GM12892 (cell line): ENCODE measurements around the gene GID8.

Experiments used
- DNase-seq: peaks from one replicate; pipeline ENCODE4 v3.0.0; 2011; ENCODE audit not compliant: insufficient read length
- FAIRE-seq: peaks from 2 replicates; lab custom pipeline; 2011; peaks lifted over from hg19 to GRCh38; lab: Jason Lieb, UNC
- POLR2A ChIP-seq: IDR thresholded peaks from 2 replicates; pipeline ENCODE4 v1.6.1; 2011; ENCODE audit warnings: low read depth, low read length, control low read depth
- POLR2AphosphoS5 ChIP-seq: IDR thresholded peaks from 2 replicates; pipeline ENCODE4 v1.6.1; 2011; ENCODE audit warnings: low read depth, low read length, control low read depth
- TAF1 ChIP-seq: IDR thresholded peaks from 2 replicates; pipeline ENCODE4 v1.6.1; 2011; ENCODE audit warnings: low read depth, mild to moderate bottlenecking, control low read depth, low read length, borderline replicate concordance

The GID8 gene

DNA sequence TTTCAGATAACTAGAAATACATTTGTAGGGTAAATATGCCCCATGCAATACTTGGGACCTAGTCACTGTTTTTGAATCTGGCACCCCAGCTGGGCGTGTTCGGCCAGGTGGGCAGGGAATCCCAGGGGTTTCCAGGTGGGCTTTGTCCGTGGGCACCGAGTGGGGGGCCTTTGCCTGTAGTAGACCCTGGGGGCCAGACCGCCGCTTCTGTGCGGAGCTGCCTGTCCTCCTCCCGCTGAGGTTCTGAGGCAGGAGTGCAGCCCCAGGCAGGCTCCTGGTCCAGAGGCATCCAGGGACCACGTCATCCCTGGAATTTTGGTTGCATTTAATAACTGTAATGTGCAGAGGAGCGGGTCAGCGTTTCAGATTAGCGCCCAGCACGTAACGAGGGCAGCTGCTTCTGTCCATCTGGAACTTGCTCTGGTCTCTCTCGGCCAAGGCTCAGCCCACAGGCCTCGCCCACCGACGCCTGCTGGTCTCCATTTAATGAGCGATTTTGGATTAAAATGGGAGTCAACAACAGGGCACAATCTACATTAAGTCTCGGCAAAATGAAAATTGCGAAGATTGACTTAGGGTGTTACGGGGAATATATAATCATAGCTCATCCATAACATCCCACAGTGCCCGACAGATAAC lies 56.0 kb downstream of the GID8 start:
- FAIRE-seq (no peak), DNase-seq (no peak)
- TF ChIP-seq POLR2AphosphoS5 (no peak), TAF1 (no peak), POLR2A (no peak)

DNA sequence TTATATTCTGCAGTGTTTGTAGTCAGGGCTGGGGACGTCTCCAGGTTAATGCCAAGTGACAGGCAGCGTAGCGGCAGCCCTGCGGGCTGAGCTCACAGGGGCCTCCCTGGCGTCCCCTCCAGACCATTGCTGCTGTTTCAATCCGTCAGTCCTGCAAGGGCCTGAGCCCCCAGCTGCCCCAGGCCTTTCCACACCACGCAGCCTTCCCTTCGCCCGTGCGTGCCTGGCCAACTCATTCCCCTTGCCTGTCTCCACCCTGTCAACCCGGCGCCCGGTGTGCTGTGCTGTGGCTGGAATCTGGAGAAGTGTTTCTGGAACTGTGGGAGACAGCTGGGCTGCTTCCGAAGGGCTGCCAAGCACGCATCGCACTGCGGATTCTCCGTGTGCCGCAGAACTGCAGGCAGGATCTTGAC lies 56.9 kb downstream of the GID8 start:
- no peak for DNase-seq
- no peak for FAIRE-seq
- TF ChIP-seq POLR2A (no peak), POLR2AphosphoS5 (no peak), TAF1 (no peak)

DNA sequence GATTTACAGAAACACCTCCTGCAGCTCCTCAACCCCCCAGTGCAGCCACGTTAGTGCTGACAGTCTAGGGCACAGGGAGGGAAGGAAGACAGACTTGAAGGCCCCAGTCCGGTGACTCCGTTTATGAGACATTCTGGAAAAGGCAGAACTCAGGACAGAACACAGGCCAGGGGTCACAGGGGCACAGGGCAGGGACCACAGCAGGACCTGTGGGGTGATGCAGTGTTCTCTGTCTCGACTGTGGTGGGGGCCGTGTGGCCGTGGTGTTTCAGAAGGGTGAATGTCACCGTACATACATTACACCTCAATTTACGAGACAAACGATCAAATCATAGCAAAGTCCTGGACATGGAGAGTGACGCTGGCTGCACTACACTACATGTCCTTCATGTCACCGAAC lies 57.5 kb downstream of the GID8 start:
- FAIRE-seq (no peak), DNase-seq (no peak)
- TF ChIP-seq POLR2A, result no peak
- TF ChIP-seq TAF1, result no peak
- TF ChIP-seq POLR2AphosphoS5, result no peak

DNA sequence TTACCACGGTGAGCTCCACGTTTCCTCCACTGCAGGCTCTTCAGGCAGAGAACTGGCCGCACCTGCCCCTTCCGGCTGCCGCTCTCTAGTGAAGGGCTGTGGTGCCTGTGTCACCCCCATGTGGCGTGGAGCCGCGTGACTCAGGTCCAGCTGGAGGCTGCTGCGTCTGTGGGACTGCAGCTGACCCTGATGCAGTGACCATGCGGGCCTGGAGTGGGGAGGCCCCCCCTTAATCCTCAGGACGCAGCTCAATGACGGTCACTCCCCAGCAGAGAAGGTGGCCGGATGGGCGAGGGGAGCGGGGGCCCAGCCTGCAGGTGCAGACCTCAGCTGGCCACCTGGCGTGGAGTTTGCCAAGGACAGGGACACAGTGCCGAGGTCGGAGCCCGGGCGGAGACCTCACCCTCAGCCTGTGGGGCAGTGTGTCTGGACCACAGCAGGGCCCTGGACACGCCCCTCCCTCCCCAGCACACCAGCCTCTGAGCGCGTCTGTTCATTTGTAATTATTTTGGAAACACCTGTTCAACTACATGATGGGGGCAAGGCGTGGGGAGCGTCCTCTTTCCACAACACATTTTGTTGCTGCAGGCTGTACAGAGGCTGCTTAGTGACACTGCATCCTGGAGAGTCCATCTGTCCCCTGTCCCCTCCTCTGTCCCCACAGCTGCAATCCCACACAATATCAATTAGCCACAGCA lies 58.1 kb downstream of the GID8 start:
- FAIRE-seq (no peak), DNase-seq (no peak)
- TF ChIP-seq POLR2A (no peak), TAF1 (no peak)

DNA sequence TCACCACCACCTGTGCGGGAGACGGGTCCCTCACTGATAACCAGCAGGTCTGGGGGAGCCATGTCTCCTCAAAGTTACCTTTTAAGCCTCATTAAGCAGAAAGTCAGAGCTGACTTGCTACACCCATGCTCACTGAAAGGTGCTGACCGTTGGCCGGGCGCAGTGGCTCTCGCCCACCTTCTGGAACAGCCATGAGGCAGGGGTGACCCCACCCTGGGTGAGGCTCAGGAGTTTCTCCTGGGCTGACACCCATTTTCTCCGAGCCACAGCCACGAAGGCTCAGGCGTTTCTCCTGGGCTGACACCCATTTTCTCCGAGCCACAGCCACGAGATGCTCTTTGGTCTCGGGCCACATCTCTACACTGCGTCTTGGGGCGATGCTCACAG lies 58.6 kb downstream of the GID8 start:
- TF ChIP-seq POLR2AphosphoS5 (no peak), POLR2A (no peak), TAF1 (no peak)
- FAIRE-seq (no peak), DNase-seq (no peak)

DNA sequence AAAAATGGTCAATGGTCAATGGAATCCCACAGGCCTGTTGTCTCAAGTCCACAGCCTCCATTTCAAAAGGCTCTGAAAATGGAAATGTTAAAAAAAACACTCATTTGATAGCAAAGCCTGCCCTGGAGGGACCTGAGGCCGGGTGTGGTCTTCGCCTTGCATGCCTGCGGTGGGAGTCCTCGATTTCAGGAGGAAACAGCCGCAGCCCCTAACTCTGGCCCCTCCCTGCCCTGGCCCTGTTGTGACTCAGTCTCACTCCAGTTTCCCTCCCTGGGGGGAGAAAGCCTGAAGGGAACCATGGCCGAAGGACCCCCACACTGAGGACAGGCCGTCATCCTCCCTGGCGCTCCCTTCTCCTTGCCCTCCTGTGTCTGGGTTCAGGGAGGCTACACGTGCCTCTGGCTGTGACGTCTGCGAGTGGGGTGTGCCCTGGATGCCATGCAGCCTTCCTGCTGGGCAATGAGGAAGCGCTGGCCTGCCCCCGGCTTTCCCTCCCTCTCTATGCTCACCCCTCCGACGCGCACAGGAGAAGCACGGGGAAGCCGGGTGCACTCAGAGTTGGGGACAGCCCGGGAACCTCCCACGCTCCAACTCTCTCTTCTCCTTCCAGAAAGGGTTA lies 59.6 kb downstream of the GID8 start:
- DNase-seq (no peak), FAIRE-seq (no peak)
- no peak for TF ChIP-seq POLR2A
- TF ChIP-seq TAF1, result no peak
- no peak for TF ChIP-seq POLR2AphosphoS5
